CD4-positive, alpha-beta T cell (primary cell): ENCODE measurements around the gene IFNL4. TPM values are rescaled to one million over a fixed set of nuclear protein-coding genes. Genes with fewer than 3 reads are reported as not detected.

Experiments used
- ATAC-seq: fragments of 200-7000 bp; cut with Tn5 transposase; one replicate; pipeline ENCODE4 v1.10.0; 2022; ENCODE audit warnings: mild to moderate bottlenecking; ENCODE audit not compliant: poor library complexity
- CTCF ChIA-PET: fragments of 350-600 bp; sonication (Branson Sonifier 250); formaldehyde crosslinking; loops from one replicate; lab custom pipeline; 2021; ENCODE audit warnings: antibody characterized with exemption, inconsistent platforms; lab: Charles Lee
- POLR2A ChIA-PET: fragments of 350-600 bp; sonication (Branson Sonifier 250); formaldehyde crosslinking; loops from one replicate; lab custom pipeline; 2021; ENCODE audit warnings: antibody characterized with exemption, inconsistent platforms; lab: Charles Lee
- DNase-seq, 14 experiments: peaks; one replicate each; pipeline ENCODE4 v3.0.0-alpha.2; 2013 to 2020; ENCODE audit warnings: mixed read lengths in 2 of 14
- H3K27ac ChIP-seq, 2 donors: one replicate each; pipeline versions ENCODE4 v1.5.1 to v1.7.0; 2013; ENCODE audit warnings: low read length in 2 of 2, low read depth in 1 of 2, mild to moderate bottlenecking in 1 of 2
- H3K27me3 ChIP-seq, 2 experiments: 1 replicate in 1 of 2; 2 replicates in 1 of 2; pipeline versions ENCODE4 v1.6.1 to v1.7.0; 2013; ENCODE audit warnings: low read length in 2 of 2, control low read depth in 1 of 2, mild to moderate bottlenecking in 1 of 2, moderate library complexity in 1 of 2; ENCODE audit not compliant: insufficient read depth in 2 of 2, control insufficient read depth in 1 of 2
- H3K36me3 ChIP-seq: one replicate; pipeline ENCODE4 v1.6.1; 2013; ENCODE audit warnings: low read length, control low read depth; ENCODE audit not compliant: insufficient read depth
- H3K4me1 ChIP-seq: one replicate; pipeline ENCODE4 v1.6.1; 2013; ENCODE audit warnings: low read length, control low read depth; ENCODE audit not compliant: insufficient read depth
- H3K4me3 ChIP-seq: one replicate; pipeline ENCODE4 v1.5.1; 2013; ENCODE audit warnings: mild to moderate bottlenecking, low read length, moderate library complexity
- H3K9me3 ChIP-seq, 2 experiments: 1 replicate in 1 of 2; 2 replicates in 1 of 2; pipeline versions ENCODE4 v1.6.1 to v1.7.0; 2013; ENCODE audit warnings: low read length in 2 of 2, mild to moderate bottlenecking in 2 of 2, control low read depth in 1 of 2, moderate library complexity in 1 of 2; ENCODE audit not compliant: control insufficient read depth in 1 of 2, insufficient read depth in 1 of 2
- H3K27ac Mint-ChIP-seq: one replicate; pipeline ENCODE4 v1.8.0; 2020; ENCODE audit warnings: mixed read lengths
- H3K27me3 Mint-ChIP-seq: one replicate; pipeline ENCODE4 v1.8.0; 2021; ENCODE audit warnings: mixed read lengths
- H3K36me3 Mint-ChIP-seq: one replicate; pipeline ENCODE4 v1.8.0; 2021; ENCODE audit warnings: low read depth, mixed read lengths
- H3K4me1 Mint-ChIP-seq: one replicate; pipeline ENCODE4 v1.8.0; 2021; ENCODE audit warnings: low read depth, mixed read lengths
- H3K4me3 Mint-ChIP-seq: one replicate; pipeline ENCODE4 v1.8.0; 2020; ENCODE audit warnings: mild to moderate bottlenecking, mixed read lengths
- H3K9me3 Mint-ChIP-seq: one replicate; pipeline ENCODE4 v1.8.0; 2020; ENCODE audit warnings: mixed read lengths
- CTCF ChIP-seq: fragments of 200-600 bp; IDR thresholded peaks from one replicate; pipeline ENCODE4 v1.8.0; 2022; ENCODE audit warnings: antibody characterized with exemption, mild to moderate bottlenecking
- intact Hi-C, 2 experiments: fragments of 100-400 bp; cut with DNase I in 1 of 2; cut with micrococcal nuclease in 1 of 2; formaldehyde crosslinking; loops; one replicate each; pipeline versions ENCODE4 v1.15.1 to v1.9.0; 2023 to 2025; cut with DNase I, micrococcal nuclease
- total RNA-seq, 174 experiments: library from RNA in 2 of 174; stranded (reverse) in 2 of 174; gene quantifications; one replicate each; pipeline ENCODE4 v1.2.3 and lab custom pipeline; 2021 to 2026

IFNL4 gene
- total RNA-seq, 2 experiments from 2014 or later, result not detected

GRCh38 chr19:39208175-39208795, 40.4 kb downstream of the IFNL4 start:
- no peaks in the 10 kb centered on the region for H3K36me3 ChIP-seq
- TF ChIP-seq CTCF, result no peak
- H3K27me3 ChIP-seq, result peaks cover 5 to 14% of the 10 kb centered on the region in 2 experiments
- DNase-seq (no peak), ATAC-seq (no peak)
- intact Hi-C loops, result no loop called here
- Mint-ChIP-seq H3K36me3 (no peaks in the 10 kb centered on the region), H3K4me1 (no peaks in the 10 kb centered on the region), H3K27ac (no peak overlapping the region), H3K9me3 (no peaks in the 10 kb centered on the region), H3K4me3 (no peak overlapping the region), H3K27me3 (peaks cover 14% of the 10 kb centered on the region)
- H3K4me3 ChIP-seq, result no peak overlapping the region
- no peak overlapping the region for H3K27ac ChIP-seq
- CTCF ChIA-PET, result no interaction called here
- peaks cover 5% of the 10 kb centered on the region for H3K4me1 ChIP-seq
- H3K9me3 ChIP-seq, result peaks cover 0 to 5% of the 10 kb centered on the region in 2 experiments
- POLR2A ChIA-PET, result no interaction called here

- Histone ChIP-seq H3K27me3 (peaks cover 13 to 23% of the 10 kb centered on the region in 2 experiments), H3K4me1 (peaks cover 4% of the 10 kb centered on the region), H3K9me3 (peaks cover 0 to 5% of the 10 kb centered on the region in 2 experiments), H3K36me3 (no peaks in the 10 kb centered on the region), H3K27ac (no peak overlapping the region), H3K4me3 (no peak overlapping the region)
- Mint-ChIP-seq H3K27me3 (peaks cover 23% of the 10 kb centered on the region), H3K27ac (no peak overlapping the region), H3K9me3 (no peaks in the 10 kb centered on the region), H3K4me3 (no peak overlapping the region), H3K4me1 (no peaks in the 10 kb centered on the region), H3K36me3 (no peaks in the 10 kb centered on the region)
- POLR2A ChIA-PET, result no interaction called here
- CTCF ChIA-PET, result no interaction called here
- DNase-seq (no peak), ATAC-seq (no peak)
- intact Hi-C loops, result no loop called here
- TF ChIP-seq CTCF, result no peak
Observed at GRCh38 chr19:39207293-39207836, 41.3 kb downstream of the IFNL4 start.

GRCh38 chr19:39206122-39206521, 42.5 kb downstream of the IFNL4 start:
- Mint-ChIP-seq H3K36me3 (no peaks in the 10 kb centered on the region), H3K4me1 (no peaks in the 10 kb centered on the region), H3K27ac (no peak overlapping the region), H3K27me3 (peaks cover 36% of the 10 kb centered on the region), H3K9me3 (no peaks in the 10 kb centered on the region), H3K4me3 (no peak overlapping the region)
- peaks cover 19 to 31% of the 10 kb centered on the region in 2 experiments for H3K27me3 ChIP-seq
- no peak overlapping the region for H3K27ac ChIP-seq
- no peak overlapping the region for H3K4me3 ChIP-seq
- TF ChIP-seq CTCF, result no peak
- POLR2A ChIA-PET, result no interaction called here
- no peak for ATAC-seq
- intact Hi-C loops, result no loop called here
- no peaks in the 10 kb centered on the region for H3K4me1 ChIP-seq
- no peak for DNase-seq
- CTCF ChIA-PET, result no interaction called here
- no peaks in the 10 kb centered on the region for H3K36me3 ChIP-seq
- peaks cover 0 to 5% of the 10 kb centered on the region in 2 experiments for H3K9me3 ChIP-seq
